GM18951 (cell line): ENCODE results near the gene SDC3.

ENCODE experiments used
- POLR2A ChIP-seq: IDR thresholded peaks from 4 replicates; pipeline ENCODE4 v1.6.1; 2011; ENCODE audit warnings: mild to moderate bottlenecking; ENCODE audit not compliant: insufficient read length, insufficient read depth; ENCODE audit errors: extremely low read depth
- in situ Hi-C: fragments of 300-500 bp; cut with MboI; formaldehyde crosslinking; loops from one replicate; pipeline ENCODE4 v1.12.0; 2022; ENCODE audit warnings: low sequenced_read_pairs, mixed read lengths, inconsistent platforms; ENCODE audit not compliant: unreplicated experiment

The SDC3 gene

GRCh38 chr1:30830537-30830936, 78.0 kb downstream of the SDC3 start:
- in situ Hi-C loops: no loop called here
- TF ChIP-seq POLR2A: no peak

DNA sequence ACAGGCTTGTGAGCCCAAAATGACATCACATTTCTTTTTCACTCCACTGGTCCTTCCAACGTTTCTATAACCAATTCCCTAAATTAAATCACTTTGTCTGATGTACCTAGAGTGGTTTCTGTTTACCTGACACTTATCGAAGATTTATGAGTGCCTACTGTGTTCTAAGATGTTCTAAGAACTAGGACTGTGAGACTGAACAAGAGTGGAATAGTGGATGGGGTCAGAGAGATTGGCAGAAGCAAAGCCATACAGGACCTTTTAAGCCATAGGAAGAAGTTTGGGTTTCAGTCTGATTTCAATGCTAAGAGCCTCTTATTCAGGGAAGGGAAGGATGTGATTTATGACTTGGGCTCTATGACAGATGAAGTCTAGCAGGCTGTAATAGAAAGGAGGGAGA, 78.7 kb downstream of the SDC3 start:
- in situ Hi-C loops: no loop called here
- TF ChIP-seq POLR2A: no peak

GRCh38 chr1:30824736-30825429, 83.7 kb downstream of the SDC3 start:
- in situ Hi-C loops: no loop called here
- no peak for TF ChIP-seq POLR2A

DNA sequence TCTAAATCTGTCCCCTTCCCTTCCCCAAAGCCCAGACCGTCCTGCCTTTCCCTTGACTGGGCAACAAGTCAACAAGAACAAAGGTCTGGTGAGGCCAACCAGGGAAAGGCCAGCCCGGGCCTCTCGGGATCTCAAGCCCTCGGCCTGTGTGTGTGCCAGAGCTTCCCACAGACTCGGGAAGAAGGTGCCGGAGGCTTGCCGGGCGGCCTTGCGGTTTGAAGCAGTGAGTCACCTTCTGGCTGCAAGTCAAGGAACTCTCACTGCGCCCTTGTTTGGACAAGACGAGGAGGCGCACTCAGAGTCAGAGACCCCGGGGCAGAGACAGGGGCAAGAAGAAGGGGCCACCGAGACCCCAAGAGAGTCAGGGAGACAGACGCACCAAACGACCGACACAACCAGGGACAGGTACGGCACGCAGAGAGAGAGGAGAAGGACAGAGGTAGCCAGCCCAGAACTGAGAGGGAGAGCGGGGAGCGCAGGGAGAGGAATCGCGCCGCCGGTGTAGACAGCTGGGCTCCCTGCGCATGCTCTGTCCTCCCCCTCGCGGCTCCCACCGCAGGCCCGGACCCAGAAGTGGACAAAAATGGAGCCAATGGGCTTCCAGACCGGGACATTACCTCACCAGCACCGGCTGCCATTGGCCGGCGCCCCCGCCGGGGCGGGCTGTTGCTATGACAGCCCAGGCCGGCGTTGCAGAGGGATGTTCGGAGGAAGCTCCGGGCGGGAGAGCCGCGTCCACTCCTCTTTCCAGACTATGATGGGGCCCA, 84.4 kb downstream of the SDC3 start:
- no peak for TF ChIP-seq POLR2A
- in situ Hi-C loops: no loop called here

DNA sequence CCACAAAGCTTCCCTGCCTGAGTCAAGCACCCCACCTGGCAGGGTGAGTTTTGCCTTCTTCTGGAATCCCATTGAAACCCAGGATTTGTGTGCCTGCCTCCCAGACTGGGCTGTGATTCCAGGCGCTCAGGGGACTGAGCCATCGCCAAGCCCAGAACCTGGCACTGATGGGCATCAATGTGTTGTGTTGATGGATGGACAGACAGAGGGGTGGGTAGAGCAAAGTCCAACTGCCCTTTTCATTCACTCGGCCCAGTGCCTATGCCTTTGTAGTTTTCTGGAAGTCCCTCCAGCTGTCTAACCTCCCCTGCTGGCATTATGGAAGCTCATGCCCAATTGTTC, 85.0 kb downstream of the SDC3 start:
- in situ Hi-C loops: no loop called here

GRCh38 chr1:30822966-30823581, 85.5 kb downstream of the SDC3 start:
- in situ Hi-C loops: no loop called here

More for the DNA sequence above, 85.0 kb downstream of the SDC3 start:
- no peak for TF ChIP-seq POLR2A

GRCh38 chr1:30822006-30822405, 86.6 kb downstream of the SDC3 start:
- in situ Hi-C loops: no loop called here
- TF ChIP-seq POLR2A: no peak

More at GRCh38 chr1:30822966-30823581, 85.5 kb downstream of the SDC3 start:
- no peak for TF ChIP-seq POLR2A

- in situ Hi-C loops: no loop called here
- no peak for TF ChIP-seq POLR2A
Observed at GRCh38 chr1:30820299-30820698, 88.3 kb downstream of the SDC3 start.
